Stimulated activated CD8-positive, alpha-beta memory T cell treated with anti-CD3 and anti-CD28 coated beads, Interleukin-4, amount 100 ng/mL, for 48 hours (primary cell): Measurements from ENCODE around the gene STEAP4.
"Not testable (repeated sequence)": the region's sequence is repeated elsewhere in the genome, so short reads cannot be mapped to it uniquely, and the experiment has no call there.

ENCODE experiments used
- DNase-seq: peaks from one replicate; pipeline ENCODE4 v3.0.0-alpha.2; 2020

STEAP4 gene

GRCh38 chr7:88311675-88312036, 5.0 kb upstream of the STEAP4 start:
- DNase-seq, result no peak

GRCh38 chr7:88310956-88311674, 4.4 kb upstream of the STEAP4 start:
- no peak for DNase-seq

GRCh38 chr7:88309819-88310218, 3.1 kb upstream of the STEAP4 start:
- DNase-seq, result no peak

GRCh38 chr7:88307823-88308222, 1.1 kb upstream of the STEAP4 start:
- DNase-seq, result no peak

DNA sequence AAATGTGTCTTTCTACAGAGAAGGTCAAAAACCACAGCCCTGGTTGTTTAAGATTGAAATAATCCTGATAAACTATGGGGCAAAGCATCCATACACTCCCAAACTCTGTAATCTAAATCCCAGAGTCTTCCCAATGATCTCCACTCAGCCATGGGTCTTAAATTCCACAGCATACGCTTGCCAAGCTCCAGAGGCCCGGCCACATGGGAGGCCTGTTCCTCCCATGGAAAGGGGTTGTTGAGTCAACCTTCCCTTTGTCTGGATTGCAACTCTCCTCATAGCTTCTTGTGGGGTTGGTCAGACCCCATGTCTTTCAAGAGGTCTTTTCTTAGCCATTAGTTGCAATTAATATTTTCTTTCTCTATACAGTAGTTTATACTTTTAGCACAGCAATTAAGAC, 718 bp upstream of the STEAP4 start:
- no peak for DNase-seq

DNA sequence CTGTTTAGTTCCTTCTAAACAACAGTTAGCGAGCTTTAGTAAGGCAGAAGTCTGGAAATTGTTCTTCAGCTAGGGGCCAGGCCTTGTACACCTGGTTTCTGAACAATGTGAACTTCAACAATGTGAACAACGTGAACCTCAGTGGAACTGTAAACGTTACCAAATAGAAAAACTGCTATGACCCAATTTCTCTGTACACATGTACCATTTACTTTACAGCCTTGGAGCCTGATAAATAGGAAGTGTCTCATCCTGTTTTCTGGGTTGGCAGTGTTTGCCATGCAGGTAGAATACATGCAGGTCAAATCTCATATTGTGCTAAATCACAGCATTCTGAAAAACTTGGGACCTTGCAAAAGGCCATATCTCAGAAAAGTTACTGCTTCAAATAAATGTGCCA, 1.6 kb downstream of the STEAP4 start:
- DNase-seq, result no peak

DNA sequence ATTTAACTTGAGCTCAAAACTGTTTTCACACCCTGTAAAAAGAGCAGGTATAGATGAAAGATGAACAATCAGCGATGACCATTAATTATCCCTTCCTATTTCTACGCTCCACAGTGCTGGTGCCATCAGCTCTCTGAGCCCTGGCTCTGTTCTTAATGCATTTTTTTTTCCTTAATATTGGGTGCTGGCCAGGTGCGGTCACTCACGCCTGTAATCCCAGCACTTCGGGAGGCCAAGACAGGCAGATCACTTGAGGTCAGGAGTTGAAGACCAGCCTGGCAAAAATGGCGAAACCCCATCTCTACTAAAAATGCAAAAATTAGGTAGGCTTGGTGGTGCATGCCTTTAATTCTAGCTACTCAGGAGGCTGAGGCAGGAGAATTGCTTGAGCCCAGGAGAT, 4.2 kb downstream of the STEAP4 start:
- no peak for DNase-seq

GRCh38 chr7:88301924-88302323, 4.8 kb downstream of the STEAP4 start:
- no peak for DNase-seq

GRCh38 chr7:88300401-88300945, 6.2 kb downstream of the STEAP4 start:
- DNase-seq, result no peak

DNA sequence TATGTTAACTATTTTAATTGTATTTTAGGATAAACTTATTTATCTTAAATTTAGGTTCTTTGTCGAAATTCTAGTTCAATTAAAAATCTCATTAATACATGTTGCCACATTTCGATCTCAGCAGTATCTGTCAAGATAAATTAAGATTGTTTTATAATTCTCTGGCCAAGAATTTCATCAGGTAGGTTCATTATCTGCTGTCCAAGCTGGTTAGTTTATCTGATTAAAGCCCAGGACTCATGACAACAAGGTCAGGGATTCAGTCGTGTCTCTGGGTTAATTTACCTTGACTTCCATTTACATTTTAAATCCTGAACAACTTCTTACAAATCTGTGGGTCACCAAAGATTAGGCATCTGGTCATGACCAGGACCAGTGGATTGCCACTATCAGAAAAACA, 7.6 kb downstream of the STEAP4 start:
- no peak for DNase-seq

- DNase-seq, result no peak
These were observed 12.8 kb downstream of the STEAP4 start for GRCh38 chr7:88293866-88294265.

DNA sequence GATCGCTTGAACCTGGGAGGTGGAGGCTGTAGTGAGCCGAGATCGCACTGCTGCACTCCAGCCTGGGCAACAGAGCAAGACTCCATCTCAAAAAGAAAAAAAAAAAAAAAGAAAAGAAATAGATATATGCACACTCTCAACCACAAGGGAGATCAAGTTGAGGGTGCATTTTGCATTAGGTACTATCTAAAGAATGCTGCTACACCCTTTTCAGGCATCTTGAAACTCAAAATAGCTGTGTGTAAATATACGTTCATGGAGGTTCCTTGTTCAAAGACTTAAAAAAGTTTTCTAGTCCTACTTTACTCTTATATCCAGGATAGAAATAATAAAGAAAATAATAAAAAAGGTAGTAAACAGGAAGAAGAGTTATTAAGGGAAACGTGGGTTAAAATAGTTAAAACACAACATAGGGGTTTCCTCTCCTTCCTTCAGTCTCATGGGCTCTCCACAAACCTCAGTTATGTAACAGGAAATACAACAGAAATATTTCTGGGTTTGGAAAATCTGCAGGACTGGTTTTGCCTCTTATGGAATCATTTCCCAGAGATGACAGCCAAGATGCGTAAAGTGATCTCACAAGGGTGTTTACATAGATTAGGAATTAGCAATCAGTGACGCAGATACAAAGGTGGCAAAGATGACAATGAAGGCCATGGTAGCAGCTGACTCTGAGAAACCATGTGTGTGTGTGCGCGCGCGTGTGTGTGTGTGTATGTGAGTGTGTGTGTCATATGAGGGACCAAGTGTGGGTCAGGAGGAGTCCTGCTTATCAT, 15.1 kb downstream of the STEAP4 start:
- no peak for DNase-seq

GRCh38 chr7:88290491-88290890, 16.2 kb downstream of the STEAP4 start:
- DNase-seq, result no peak

GRCh38 chr7:88289564-88290025, 17.1 kb downstream of the STEAP4 start:
- no peak for DNase-seq

- DNase-seq, result no peak
These were observed 24.9 kb downstream of the STEAP4 start for GRCh38 chr7:88281749-88282148.

DNA sequence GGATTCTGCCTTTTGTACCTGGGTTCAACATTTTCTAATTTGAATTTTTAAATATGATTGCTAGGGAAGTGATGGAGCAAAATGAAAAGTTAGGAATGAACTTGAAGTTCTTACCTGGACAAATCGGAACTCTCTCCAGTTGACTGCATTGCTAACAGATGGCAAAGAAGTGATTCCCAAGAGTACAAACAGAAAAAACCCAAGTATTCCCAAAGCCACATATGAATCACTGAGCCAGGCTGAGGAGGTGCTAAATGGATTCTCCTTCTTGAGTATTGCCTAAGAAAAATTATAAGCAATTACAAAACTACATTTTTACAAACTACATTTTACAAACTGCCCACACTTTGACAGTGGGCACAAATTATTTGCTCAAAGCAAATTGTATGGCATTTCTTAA, 25.9 kb downstream of the STEAP4 start:
- no peak for DNase-seq

- no peak for DNase-seq
These were observed 27.4 kb downstream of the STEAP4 start for GRCh38 chr7:88279323-88279722.

DNA sequence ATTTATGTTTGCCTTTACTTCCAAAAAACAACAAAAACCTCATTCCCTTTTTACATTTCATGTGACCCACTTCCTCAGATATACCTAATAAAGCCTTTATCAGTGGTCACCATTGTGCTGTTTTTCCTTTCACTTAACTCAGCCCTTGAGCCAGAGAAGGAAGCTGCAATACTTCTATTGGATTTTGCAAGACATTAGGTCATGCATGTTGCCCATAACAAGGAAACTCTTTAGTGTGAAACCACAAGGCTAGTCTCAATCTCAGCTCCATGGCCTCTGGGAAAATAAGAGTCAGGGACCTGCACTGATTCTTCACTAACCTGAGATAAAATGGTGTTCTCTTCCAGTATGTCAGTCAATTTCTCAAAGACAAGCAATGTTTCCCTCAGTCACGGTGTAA, 27.8 kb downstream of the STEAP4 start:
- DNase-seq, result no peak

GRCh38 chr7:88276605-88277153, 30.0 kb downstream of the STEAP4 start:
- no peak for DNase-seq

DNA sequence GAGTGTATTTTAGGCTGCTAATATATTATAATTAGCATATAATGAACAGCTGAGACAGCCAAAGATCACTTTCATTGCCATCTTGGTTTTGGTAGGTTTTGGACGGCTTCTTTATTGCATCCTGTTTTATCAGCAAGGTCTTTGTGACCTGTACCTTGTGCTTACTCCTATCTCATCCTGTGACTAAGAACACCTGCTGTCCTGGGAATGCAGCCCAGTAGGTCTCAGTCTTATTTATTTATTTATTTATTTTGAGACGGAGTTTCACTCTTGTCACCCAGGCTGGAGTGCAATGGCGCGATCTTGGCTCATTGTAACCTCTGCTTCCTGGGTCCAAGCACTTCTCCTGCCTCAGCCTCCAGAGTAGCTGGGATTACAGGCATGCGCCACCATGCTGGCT, 31.8 kb downstream of the STEAP4 start:
- not testable (repeated sequence) for DNase-seq

DNA sequence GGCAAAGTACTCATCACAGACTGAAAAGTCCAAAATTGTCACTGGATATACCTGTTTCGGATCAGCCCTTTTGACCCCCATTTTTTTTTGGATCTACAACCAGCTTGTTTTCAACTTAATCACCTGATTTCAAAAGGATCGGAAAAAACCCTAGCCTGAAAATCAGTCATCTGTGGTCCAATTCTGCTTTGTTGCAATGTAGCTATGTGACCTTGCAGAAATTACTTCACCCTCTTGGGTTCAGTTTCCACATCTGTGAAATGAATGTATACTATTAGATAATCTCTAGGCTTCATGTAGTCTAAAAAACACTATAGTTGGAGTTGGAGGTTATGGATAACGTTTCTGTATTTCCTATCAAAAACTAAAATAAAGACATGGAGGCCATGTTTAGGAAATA, 37.1 kb downstream of the STEAP4 start:
- no peak for DNase-seq

DNA sequence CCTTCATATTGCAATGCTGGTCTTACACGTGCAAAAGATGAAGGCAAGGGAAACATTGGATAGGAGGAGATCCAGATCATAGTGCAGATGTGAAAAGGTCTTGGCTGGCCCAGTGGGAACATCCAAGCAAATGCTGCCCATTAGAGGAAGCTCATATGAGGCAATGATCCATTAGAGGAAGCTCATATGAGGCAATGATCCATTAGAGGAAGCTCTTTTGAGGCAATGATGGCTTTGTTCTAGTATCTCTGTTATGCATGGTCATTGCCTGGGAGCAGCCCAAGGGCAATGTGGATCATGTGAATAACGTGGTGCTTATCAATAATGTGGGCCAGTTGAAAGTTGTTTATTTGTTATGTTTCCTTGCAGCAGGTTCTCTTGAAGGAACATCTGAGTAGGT, 37.8 kb downstream of the STEAP4 start:
- no peak for DNase-seq

- DNase-seq, result no peak
These were observed 38.6 kb downstream of the STEAP4 start for GRCh38 chr7:88268051-88268450.

- no peak for DNase-seq
These were observed 39.3 kb downstream of the STEAP4 start for GRCh38 chr7:88267421-88267820.
